ENCODE data around the gene WEE1. TPM values are rescaled to one million over a fixed set of nuclear protein-coding genes. Genes with fewer than 3 reads are reported as not detected.

WEE1 gene
- total RNA-seq, result 66.6 and 71.8 TPM in 2 replicates
- long read RNA-seq, partial matches to known transcripts, result 7 of 14 reads
- long read RNA-seq, other reads (novel, unspliced or antisense), result 3 of 14 reads

DNA sequence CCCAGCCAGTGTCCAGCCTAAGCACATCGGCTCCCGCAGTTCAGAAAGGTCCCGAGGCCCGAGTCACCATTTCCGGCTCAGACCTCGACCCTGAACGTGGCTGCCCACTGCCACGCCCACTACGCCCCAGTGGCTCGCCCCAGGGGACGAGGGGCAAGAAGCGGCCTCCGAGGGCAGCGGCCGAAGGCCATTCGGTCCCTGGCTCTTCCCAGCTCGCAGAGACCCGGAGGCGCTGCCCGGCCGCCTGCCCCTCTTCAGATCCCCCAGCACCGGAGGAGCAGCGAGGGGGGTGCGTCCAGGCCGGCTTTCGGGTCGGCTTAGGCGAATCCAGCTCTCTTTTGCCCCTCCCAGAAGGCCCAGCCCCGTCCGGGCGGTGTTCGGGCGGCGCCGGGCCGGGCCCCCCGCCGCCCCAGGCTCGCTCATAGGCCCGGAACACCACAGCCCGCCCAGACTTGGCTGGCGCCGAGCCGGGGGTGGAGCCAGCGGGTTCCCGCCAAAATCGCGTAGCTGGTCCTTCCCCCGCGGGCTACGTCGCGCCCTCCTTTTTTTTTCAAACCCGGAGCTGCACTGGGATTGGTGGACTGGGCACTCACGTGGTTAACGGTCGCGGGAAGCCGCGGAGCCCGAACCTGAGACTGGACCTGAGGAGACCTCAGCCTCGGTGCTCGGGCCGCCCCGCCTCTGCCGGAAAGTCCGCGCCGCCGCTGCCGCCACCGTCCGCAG lies at the start of gene WEE1:
Gene WEE1 (plus strand): TSS at position 619 of the 723 bp plus-strand sequence. CDS start 264 bp downstream, outside the sequence.
- no peaks in the 10 kb centered on the region for H3K9me3 Mint-ChIP-seq
- H3K27ac Mint-ChIP-seq (ENCODE audit: unreplicated experiment), result peak within 1 kb of the TSS; percentile 96
- H3K27me3 Mint-ChIP-seq (ENCODE audit: low read depth), result no peaks in the 10 kb centered on the region
- H3K4me1 Mint-ChIP-seq, result peaks cover 58% of the 10 kb centered on the region
- peak; percentile 97 for DNase-seq (ENCODE audit: low read depth, low spot score)
- TF ChIP-seq, protein P1, sequence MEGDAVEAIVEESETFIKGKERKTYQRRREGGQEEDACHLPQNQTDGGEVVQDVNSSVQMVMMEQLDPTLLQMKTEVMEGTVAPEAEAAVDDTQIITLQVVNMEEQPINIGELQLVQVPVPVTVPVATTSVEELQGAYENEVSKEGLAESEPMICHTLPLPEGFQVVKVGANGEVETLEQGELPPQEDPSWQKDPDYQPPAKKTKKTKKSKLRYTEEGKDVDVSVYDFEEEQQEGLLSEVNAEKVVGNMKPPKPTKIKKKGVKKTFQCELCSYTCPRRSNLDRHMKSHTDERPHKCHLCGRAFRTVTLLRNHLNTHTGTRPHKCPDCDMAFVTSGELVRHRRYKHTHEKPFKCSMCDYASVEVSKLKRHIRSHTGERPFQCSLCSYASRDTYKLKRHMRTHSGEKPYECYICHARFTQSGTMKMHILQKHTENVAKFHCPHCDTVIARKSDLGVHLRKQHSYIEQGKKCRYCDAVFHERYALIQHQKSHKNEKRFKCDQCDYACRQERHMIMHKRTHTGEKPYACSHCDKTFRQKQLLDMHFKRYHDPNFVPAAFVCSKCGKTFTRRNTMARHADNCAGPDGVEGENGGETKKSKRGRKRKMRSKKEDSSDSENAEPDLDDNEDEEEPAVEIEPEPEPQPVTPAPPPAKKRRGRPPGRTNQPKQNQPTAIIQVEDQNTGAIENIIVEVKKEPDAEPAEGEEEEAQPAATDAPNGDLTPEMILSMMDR (conservative IDR thresholded peaks at IDR 0.05), result no peak
- peaks cover 18% of the 10 kb centered on the region for H3K36me3 Mint-ChIP-seq (ENCODE audit: low read depth)
- peak within 1 kb of the TSS; percentile 93 for H3K4me3 Mint-ChIP-seq

DNA sequence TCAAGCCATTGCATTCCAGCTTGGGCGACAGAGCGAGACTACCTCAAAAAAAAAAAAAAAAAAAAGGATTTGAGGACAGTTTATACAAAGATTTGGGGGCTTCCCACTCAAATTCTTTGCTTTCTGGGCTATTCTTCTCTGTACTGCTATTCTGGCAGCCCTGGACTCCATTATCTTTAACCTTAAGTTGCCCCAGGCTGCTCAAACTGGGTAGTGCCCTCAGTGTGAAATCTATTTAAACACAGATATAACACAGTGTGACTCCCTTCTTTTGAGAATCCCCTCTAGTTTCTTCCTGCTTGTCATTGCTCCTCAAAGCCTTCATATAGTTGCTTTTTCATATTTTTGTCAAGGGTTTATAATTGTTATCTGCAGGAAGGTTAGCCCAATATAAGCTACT lies 49.5 kb upstream of the WEE1 start:
- TF ChIP-seq, protein P1 (conservative IDR thresholded peaks at IDR 0.05), result no peak
- DNase-seq (ENCODE audit: low read depth, low spot score), result no peak
- Mint-ChIP-seq H3K27ac (ENCODE audit: unreplicated experiment) (no peak overlapping the region), H3K4me3 (no peak overlapping the region), H3K9me3 (no peaks in the 10 kb centered on the region), H3K36me3 (ENCODE audit: low read depth) (peaks cover 6% of the 10 kb centered on the region), H3K27me3 (ENCODE audit: low read depth) (no peaks in the 10 kb centered on the region), H3K4me1 (peaks cover 3% of the 10 kb centered on the region)

DNA sequence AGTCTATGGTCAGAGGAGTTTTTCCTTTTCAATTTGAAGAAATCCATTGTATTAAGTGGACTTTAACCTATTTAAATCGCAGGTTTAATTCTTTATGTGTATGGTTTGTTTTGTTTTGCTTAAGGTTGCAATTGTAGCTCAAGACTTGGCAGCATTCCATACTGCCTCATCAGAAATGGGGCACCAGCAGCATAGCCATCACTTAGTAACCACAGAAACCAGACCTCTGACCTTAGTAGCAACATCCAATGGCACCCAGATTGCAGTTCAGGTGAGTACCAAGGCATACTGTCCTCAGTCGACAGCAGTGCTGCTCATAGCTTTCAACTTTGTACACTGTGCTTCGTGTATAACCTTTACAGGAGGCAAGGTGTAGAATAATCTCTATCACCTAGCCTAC lies 48.4 kb upstream of the WEE1 start:
- no peak for DNase-seq (ENCODE audit: low read depth, low spot score)
- TF ChIP-seq, protein P1 (conservative IDR thresholded peaks at IDR 0.05), result no peak
- H3K9me3 Mint-ChIP-seq, result no peaks in the 10 kb centered on the region
- H3K27me3 Mint-ChIP-seq (ENCODE audit: low read depth), result no peaks in the 10 kb centered on the region
- no peak overlapping the region for H3K27ac Mint-ChIP-seq (ENCODE audit: unreplicated experiment)
- H3K4me1 Mint-ChIP-seq, result peaks cover 11% of the 10 kb centered on the region
- no peak overlapping the region for H3K4me3 Mint-ChIP-seq
- H3K36me3 Mint-ChIP-seq (ENCODE audit: low read depth), result peaks cover 6% of the 10 kb centered on the region

DNA sequence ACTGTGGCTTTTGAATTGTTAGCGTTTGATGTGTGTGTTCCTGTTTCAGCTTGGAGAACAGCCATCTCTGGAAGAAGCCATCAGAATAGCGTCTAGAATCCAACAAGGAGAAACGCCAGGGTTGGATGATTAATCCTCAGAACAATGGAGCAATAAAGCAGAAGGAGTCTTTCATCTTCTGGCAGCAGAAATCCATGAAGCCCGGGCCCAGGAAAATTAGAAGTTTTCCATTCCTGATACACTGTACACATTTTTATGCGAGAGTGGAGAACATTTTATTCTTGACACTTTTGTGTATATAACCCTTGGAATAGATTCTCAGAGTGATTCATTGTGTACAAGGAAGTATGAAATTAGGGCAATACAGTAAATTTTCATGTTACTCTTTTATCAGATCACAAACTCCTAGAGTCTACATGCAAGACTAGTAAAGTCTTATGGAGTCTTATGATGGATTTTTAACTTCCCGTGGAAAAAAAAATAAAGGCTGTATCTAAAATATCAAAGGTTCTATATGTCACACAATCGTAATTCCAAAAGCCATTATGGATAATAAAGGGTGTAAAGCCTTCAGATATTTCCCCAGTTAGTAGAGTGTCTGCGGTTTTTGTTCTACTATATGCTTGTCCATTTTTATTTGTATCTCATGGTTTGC lies 45.9 kb upstream of the WEE1 start:
- Mint-ChIP-seq H3K9me3 (no peaks in the 10 kb centered on the region), H3K4me3 (no peak overlapping the region), H3K4me1 (peaks cover 13% of the 10 kb centered on the region), H3K27me3 (ENCODE audit: low read depth) (no peaks in the 10 kb centered on the region), H3K36me3 (ENCODE audit: low read depth) (peaks cover 3% of the 10 kb centered on the region), H3K27ac (ENCODE audit: unreplicated experiment) (no peak overlapping the region)
- TF ChIP-seq, protein P1 (conservative IDR thresholded peaks at IDR 0.05), result no peak
- no peak for DNase-seq (ENCODE audit: low read depth, low spot score)

DNA sequence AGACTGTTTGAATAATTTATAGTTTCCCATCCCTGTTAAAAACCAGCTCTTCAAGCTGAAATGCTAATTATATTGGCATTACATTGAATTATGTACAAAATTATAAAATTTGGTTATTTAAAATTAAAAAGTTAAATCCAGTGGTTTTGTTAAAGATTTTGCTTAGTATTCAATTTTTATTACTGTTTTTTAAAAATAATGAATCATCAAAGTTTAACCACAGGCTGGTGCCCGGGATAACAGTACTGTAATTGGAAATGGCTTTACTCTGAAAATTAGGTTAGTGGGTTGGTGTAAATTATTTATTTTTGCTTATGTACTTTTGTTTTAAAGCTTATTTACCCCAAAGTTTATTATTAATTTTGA lies 45.4 kb upstream of the WEE1 start:
- Mint-ChIP-seq H3K27me3 (ENCODE audit: low read depth) (no peaks in the 10 kb centered on the region), H3K36me3 (ENCODE audit: low read depth) (peaks cover 1% of the 10 kb centered on the region), H3K27ac (ENCODE audit: unreplicated experiment) (no peak overlapping the region), H3K4me1 (peaks cover 14% of the 10 kb centered on the region), H3K9me3 (no peaks in the 10 kb centered on the region), H3K4me3 (no peak overlapping the region)
- TF ChIP-seq, protein P1 (conservative IDR thresholded peaks at IDR 0.05), result no peak
- DNase-seq (ENCODE audit: low read depth, low spot score), result no peak

Measured in neural crest cell (in vitro differentiated cells).